HG03097 (cell line): ENCODE data around the gene EPHB4.
"Not testable (repeated sequence)": the region's sequence is repeated elsewhere in the genome, so short reads cannot be mapped to it uniquely, and the experiment has no call there.

Experiments used
- ATAC-seq: cut with Tn5 transposase; IDR thresholded peaks from one replicate; pipeline ENCODE4 v1.9.1; 2021; ENCODE audit not compliant: unreplicated experiment, low FRiP score

Gene EPHB4

DNA sequence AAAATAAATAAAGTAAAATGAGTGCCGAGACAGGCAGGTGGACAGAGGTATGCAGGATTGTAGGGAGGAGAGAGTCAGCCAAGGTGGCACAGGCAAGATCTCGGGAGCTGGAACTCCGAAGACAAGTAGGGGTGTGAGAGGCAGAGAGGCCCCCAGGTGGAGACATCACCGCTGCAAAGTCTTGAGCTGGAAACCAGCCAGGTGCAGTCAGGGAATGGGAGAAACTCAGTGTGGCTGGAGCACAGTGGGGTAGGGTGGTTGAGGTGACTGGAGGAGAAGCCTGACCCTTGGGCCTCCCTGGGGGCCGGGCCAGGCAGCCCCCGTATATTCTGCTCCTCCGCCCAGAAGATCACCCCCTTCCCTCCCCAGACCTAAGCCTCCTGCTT lies 4.2 kb downstream of the EPHB4 start:
- ATAC-seq = no peak

GRCh38 chr7:100822236-100823139 lies 4.8 kb downstream of the EPHB4 start:
- ATAC-seq = no peak

DNA sequence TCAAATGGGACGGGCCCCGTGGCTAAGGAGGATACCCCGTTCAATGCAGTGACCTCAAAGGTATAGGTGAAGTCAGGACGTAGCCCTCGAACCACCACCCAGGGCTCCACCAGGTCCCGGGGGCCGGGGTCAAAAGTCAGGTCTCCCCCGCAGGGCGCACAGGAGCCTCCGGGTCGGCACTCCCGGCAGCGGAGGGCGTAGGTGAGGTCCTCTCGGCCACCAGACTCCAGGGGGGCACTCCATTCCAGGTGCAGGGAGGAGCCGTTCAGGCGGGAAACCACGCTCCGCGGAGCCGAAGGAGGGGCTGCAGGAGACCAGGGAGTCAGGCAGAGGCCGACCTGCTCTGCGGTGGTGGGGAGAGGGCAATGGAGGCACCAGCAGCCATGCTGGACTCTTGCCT lies 7.7 kb downstream of the EPHB4 start:
- no peak for ATAC-seq

DNA sequence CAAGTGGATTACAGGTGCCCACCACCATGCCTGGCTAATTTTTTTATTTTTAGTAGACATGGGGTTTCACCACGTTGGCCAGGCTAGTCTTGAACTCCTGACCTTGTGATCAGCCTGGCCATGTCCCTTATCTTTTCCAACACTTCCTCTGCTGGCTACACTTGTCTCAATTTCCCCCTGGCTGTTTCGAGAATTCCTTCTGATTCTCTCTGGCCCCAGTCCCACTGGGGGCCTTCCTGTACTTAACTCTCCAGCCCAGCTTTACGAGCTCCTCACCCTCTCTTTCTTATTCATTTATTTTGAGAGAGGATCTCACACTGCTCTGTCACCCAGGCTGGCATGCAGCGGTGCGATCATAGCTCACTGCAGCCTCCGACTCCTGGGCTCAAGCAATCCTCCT lies 8.5 kb downstream of the EPHB4 start:
- no peak for ATAC-seq

DNA sequence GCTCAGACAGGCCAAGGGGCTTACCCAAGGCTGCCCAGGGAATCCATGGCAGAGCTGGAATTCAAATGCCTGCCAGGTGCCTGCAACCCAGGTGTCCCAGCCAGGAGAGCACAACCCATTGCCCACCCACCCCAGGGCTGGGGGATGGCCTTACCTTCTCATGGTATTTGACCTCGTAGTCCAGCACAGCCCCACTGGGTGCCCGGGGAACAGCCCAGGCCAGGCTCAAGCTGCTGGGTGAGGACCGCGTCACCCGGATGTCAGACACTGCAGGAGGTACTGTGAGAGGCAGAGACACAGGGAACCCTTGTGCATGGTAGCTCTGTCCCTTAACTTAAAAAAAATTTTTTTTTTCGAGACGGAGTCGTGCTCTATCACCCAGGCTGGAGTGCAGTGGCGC lies 9.0 kb downstream of the EPHB4 start:
- ATAC-seq = no peak

- no peak for ATAC-seq
Measured at GRCh38 chr7:100817097-100817496, 10.2 kb downstream of the EPHB4 start.

DNA sequence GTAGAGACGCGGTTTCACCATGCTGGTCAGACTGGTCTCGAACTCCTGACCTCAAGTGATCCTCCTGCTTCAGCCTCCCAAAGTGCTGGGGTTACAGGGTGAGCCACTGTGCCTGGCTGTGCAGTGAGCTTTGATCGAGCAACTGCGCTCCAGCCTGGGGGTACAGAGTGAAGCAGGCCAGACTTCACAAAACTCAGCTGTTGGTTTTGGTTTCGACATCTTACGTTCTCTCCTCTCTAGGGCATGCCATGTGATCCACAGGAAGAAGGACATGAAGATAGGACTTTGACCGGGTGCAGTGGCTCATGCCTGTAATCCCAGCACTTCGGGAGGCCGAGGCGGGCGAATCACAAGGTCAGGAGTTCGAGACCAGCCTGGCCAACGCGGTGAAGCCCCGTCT lies 10.8 kb downstream of the EPHB4 start:
- not testable (repeated sequence) for ATAC-seq

DNA sequence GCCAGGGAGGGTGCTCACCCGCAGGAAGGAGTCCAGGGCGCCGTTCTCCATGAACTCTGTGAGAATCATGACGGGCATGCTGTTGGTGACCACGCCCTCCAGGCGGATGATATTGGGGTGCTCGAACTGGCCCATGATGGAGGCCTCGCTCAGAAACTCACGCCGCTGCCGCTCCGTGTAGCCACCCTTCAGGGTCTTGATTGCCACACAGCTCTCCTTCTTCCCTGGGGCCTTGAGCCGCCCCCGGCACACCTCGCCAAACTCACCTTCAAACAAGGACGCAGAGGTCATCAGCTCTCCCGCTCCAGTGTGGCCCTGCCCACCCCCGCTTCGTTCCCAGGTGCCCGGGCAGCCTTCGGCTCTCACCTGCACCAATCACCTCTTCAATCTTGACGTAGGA lies 14.6 kb downstream of the EPHB4 start:
- no peak for ATAC-seq

DNA sequence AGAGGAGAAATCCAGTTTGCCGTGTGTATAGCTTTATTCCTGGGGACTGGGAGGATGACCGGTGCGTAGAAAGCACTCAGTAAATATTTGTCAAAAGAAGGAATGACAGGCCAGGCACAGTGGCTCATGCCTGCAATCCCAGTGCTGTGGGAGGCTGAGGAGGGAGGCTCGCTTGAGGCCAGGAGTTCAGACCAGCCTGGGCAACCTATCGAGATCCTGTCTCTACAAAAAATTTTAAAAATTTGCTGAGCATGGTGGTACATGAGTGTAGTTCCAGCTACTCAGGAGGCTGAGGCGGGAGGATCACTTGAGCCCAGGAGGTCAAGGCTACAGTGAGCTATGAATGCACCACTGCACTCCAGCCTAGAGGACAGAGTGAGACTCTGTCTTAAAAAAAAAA lies 15.8 kb downstream of the EPHB4 start:
- no peak for ATAC-seq

- no peak for ATAC-seq
Measured at GRCh38 chr7:100808354-100808875, 18.9 kb downstream of the EPHB4 start.

DNA sequence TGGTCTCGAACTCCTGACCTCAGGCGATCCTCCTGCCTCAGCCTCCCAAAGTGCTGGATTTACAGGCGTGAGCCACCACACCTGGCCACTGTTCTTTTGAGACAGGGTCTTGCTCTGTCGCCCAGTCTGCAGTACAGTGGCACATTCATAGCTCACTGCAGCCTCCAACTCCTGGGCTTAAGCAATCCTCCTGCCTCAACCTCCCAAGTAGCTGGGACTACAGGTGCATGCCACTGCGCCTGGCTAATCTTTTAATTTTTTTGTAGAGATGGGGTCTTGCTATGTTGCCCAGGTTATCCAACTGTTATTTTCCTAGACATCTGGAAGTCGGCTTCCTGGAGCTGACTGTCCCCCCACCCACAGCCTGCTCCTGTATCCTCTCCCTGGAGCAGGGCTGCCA lies 20.4 kb downstream of the EPHB4 start:
- ATAC-seq = not testable (repeated sequence)

GRCh38 chr7:100806276-100806675 lies 21.0 kb downstream of the EPHB4 start:
- no peak for ATAC-seq

DNA sequence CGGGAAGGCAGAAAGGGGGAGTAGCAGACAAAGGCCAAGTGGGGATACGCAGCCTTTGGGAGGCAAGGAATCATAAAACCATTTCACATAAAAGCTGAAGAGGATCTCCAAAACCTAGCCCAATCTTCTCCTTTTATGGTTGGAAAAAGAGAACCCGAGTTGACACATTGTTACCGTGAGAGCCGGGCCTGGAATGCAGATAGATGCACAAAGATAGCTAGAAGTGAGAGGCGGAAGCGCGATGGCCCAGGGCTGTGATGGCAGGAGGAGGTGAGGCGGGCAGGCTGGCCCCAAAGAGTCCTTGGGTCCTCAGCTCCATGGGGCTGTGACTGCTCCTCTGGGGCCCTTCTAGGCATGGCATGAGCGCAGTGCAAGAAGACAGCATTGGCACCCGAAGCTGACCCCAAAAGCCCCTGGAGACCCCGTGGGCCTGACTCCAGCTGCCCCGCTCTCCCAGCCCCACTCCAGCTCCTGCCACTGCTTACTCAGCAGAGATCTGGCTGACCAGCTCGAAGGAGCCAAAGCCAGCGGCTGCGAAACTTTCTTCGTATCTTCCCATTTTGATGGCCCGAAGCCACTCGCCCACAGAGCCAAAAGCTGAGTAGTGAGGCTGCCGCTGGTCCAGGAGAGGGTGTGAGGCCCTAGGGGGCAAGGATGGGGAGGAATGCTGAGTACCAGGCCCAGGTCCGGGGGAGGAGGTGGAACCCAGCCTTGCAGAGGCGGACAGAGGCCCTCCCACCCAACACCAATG lies 22.5 kb downstream of the EPHB4 start:
- ATAC-seq = no peak

GRCh38 chr7:100803398-100804161 lies 23.7 kb downstream of the EPHB4 start:
- peak; percentile 64 for ATAC-seq

GRCh38 chr7:100802951-100803350 lies 24.4 kb downstream of the EPHB4 start:
- no peak for ATAC-seq

- ATAC-seq = no peak
Measured at GRCh38 chr7:100801833-100802568, 25.3 kb downstream of the EPHB4 start.

- no peak for ATAC-seq
Measured at GRCh38 chr7:100799037-100799896, 28.1 kb downstream of the EPHB4 start.

DNA sequence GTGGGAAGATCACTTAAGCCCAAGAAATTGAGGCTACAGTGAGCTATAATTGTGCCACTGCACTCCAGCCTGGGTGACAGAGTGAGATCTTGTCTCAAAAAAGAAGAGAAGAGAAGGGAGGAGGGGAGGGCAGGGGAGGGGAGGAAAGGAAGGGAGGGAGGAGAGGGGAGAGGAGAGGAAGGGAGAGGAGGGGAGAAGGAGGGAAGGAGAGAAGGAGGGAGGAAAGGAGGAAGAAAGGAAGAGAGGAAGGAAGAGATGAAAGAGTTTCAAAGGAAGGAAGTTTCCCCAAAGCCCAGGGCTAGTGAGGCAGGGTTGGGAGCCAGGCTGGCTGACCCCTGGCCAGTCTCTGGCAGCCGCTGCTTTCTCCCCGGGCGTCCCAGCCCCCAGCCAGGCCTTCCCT lies 32.6 kb downstream of the EPHB4 start:
- ATAC-seq = no peak
